Fibroblast of lung (primary cell): ENCODE data around the gene PCDHGA11. TPM values are rescaled to one million over a fixed set of nuclear protein-coding genes. Genes with fewer than 3 reads are reported as not detected.
"Not testable (repeated sequence)": the region's sequence is repeated elsewhere in the genome, so short reads cannot be mapped to it uniquely, and the experiment has no call there.

ENCODE experiments used
- DNase-seq, 2 donors: peaks; one replicate each; pipeline versions ENCODE4 v3.0.0 to v3.0.0-alpha.2; 2010; ENCODE audit warnings: low read depth in 2 of 2
- H2AFZ ChIP-seq: 2 replicates; pipeline ENCODE4 v1.5.1; 2012; ENCODE audit warnings: low read length, control low read depth, inconsistent platforms
- H3K27ac ChIP-seq: 2 replicates; pipeline ENCODE4 v1.5.1; 2011; ENCODE audit warnings: low read length, control low read depth; ENCODE audit not compliant: insufficient read depth
- H3K27me3 ChIP-seq: 2 replicates; pipeline ENCODE4 v1.5.1; 2011; ENCODE audit warnings: mild to moderate bottlenecking, low read length; ENCODE audit not compliant: control insufficient read depth, insufficient read depth
- H3K36me3 ChIP-seq: 2 replicates; pipeline ENCODE4 v1.5.1; 2011; ENCODE audit warnings: low read length; ENCODE audit not compliant: control insufficient read depth, insufficient read depth
- H3K4me1 ChIP-seq: 2 replicates; pipeline ENCODE4 v1.5.1; 2011; ENCODE audit warnings: low read length; ENCODE audit not compliant: control insufficient read depth, insufficient read depth; ENCODE audit errors: extremely low read depth
- H3K4me2 ChIP-seq: 2 replicates; pipeline ENCODE4 v1.5.1; 2011; ENCODE audit warnings: low read length, control low read depth; ENCODE audit not compliant: insufficient read depth; ENCODE audit errors: extremely low read depth
- H3K4me3 ChIP-seq, 4 experiments: fragments of 200-600 bp in 1 of 4; sonication (generic) in 1 of 4; replicated peaks in 1 of 4; 2 replicates each; pipeline ENCODE4 v1.5.1; 2011 to 2016; ENCODE audit warnings: low read length in 4 of 4, low read depth in 3 of 4, mild to moderate bottlenecking in 3 of 4, control low read depth in 2 of 4, inconsistent platforms in 1 of 4, mixed read lengths in 1 of 4; ENCODE audit not compliant: insufficient read depth in 1 of 4; ENCODE audit errors: control extremely low read depth in 1 of 4
- H3K79me2 ChIP-seq: 2 replicates; pipeline ENCODE4 v1.5.1; 2012; ENCODE audit warnings: mild to moderate bottlenecking, low read length, inconsistent platforms; ENCODE audit not compliant: control insufficient read depth, insufficient read depth
- H3K9ac ChIP-seq: 2 replicates; pipeline ENCODE4 v1.5.1; 2011; ENCODE audit warnings: mild to moderate bottlenecking, low read length, control low read depth; ENCODE audit not compliant: insufficient read depth
- H3K9me3 ChIP-seq: 2 replicates; pipeline ENCODE4 v1.5.1; 2012; ENCODE audit warnings: low read depth, low read length; ENCODE audit not compliant: control insufficient read depth, insufficient read depth
- H4K20me1 ChIP-seq: 2 replicates; pipeline ENCODE4 v1.5.1; 2011; ENCODE audit warnings: low read length; ENCODE audit not compliant: control insufficient read depth, insufficient read depth; ENCODE audit errors: extremely low read depth
- EZH2 ChIP-seq: IDR thresholded peaks from 2 replicates; pipeline ENCODE4 v1.5.1; 2012; ENCODE audit warnings: low read length, control low read depth, mild to moderate bottlenecking; ENCODE audit errors: missing control alignments
- polyA plus RNA-seq, 2 donors: library from polyadenylated mRNA; depleted of rRNA in 1 of 2; stranded (reverse) in 1 of 2; unstranded in 1 of 2; fragments of >200 nt; gene quantifications; 2 replicates each; pipeline ENCODE4 v1.2.1, GENCODE V29; 2011 to 2012; ENCODE audit warnings: missing spikeins in 1 of 2
- total RNA-seq: library from RNA; depleted of rRNA; stranded (reverse); fragments of >200 nt; gene quantifications from 2 replicates; pipeline ENCODE4 v1.2.1, GENCODE V29; 2014
- TF ChIP-seq, protein P1 (sequence below), 2 donors: IDR thresholded peaks in 1 of 2; conservative IDR thresholded peaks in 1 of 2; 1 replicate in 1 of 2; 2 replicates in 1 of 2; pipeline ENCODE4 v1.5.1; 2011 to 2012; ENCODE audit warnings: low read length in 2 of 2, control low read depth in 1 of 2, inconsistent platforms in 1 of 2, low read depth in 1 of 2, mild to moderate bottlenecking in 1 of 2

Gene PCDHGA11
- total and polyA plus RNA-seq, 2 donors (not counting 1 experiment from before 2014, with no cell fraction given), result 4.7 to 8.6 TPM

DNA sequence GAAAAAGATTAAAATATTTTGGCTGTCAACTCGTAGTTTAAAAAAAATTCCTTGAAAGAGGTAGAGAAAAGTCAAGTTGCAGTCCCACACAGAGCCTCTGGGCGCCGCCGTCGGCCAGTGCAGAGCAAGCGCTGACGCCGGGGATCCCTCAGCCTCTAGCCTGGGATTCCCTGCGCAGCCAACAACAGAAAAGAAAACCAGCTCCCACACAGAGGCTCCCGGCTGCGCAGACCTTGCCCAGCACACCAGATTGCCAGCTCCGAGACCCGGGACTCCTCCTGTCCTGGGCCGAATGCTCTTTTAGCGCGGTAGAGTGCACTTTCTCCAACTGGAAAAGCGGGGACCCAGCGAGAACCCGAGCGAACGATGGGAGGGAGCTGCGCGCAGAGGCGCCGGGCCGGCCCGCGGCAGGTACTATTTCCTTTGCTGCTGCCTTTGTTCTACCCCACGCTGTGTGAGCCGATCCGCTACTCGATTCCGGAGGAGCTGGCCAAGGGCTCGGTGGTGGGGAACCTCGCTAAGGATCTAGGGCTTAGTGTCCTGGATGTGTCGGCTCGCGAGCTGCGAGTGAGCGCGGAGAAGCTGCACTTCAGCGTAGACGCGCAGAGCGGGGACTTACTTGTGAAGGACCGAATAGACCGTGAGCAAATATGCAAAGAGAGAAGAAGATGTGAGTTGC is 3.2 kb upstream of the PCDHGA11 start, which contains the start of gene PCDHGB7:
TSS of gene PCDHGB7 (plus strand) at position 184 of the 679 bp plus-strand sequence. CDS start at position 367, 183 bp downstream.
- H3K27ac ChIP-seq, result peak within 1 kb of the TSS; percentile 6
- not testable (repeated sequence) for H3K36me3 ChIP-seq

DNA sequence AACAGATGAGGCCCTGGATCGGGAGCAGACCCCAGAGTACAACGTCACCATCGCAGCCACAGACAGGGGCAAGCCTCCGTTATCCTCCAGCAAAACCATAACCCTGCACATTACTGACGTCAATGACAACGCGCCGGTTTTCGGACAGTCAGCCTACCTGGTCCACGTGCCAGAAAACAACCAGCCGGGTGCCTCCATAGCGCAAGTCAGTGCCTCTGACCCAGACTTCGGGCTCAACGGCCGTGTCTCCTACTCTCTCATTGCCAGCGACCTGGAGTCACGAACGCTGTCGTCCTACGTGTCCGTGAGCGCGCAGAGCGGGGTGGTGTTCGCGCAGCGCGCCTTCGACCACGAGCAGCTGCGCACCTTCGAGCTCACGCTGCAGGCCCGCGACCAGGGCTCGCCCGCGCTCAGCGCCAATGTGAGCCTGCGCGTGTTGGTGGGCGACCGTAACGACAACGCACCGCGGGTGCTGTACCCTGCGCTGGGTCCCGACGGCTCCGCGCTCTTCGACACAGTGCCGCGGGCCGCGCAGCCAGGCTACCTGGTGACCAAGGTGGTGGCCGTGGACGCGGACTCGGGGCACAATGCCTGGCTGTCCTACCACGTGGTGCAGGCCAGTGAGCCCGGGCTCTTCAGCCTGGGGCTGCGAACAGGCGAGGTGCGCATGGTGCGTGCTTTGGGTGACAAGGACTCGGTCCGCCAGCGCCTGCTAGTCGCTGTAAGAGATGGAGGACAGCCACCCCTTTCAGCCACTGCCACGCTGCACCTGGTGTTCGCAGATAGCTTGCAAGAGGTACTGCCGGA is 1.6 kb upstream of the PCDHGA11 start:
- no peak overlapping the region for H3K9ac ChIP-seq
- H4K20me1 ChIP-seq, result no peaks in the 10 kb centered on the region
- H2AFZ ChIP-seq, result no peak overlapping the region
- no peaks in the 10 kb centered on the region for H3K4me1 ChIP-seq
- DNase-seq, result no peak
- no peaks in the 10 kb centered on the region for H3K79me2 ChIP-seq
- no peak overlapping the region for H3K4me3 ChIP-seq
- peak overlapping the region; percentile 0 for H3K4me2 ChIP-seq
- TF ChIP-seq, protein P1, sequence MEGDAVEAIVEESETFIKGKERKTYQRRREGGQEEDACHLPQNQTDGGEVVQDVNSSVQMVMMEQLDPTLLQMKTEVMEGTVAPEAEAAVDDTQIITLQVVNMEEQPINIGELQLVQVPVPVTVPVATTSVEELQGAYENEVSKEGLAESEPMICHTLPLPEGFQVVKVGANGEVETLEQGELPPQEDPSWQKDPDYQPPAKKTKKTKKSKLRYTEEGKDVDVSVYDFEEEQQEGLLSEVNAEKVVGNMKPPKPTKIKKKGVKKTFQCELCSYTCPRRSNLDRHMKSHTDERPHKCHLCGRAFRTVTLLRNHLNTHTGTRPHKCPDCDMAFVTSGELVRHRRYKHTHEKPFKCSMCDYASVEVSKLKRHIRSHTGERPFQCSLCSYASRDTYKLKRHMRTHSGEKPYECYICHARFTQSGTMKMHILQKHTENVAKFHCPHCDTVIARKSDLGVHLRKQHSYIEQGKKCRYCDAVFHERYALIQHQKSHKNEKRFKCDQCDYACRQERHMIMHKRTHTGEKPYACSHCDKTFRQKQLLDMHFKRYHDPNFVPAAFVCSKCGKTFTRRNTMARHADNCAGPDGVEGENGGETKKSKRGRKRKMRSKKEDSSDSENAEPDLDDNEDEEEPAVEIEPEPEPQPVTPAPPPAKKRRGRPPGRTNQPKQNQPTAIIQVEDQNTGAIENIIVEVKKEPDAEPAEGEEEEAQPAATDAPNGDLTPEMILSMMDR (conservative IDR thresholded peaks at IDR 0.05 in 1 of 2, IDR thresholded peaks at IDR 0.05 in 1 of 2; ENCODE audit: low read depth in 1 of 2, low read length in 2 of 2), result no peak
- H3K36me3 ChIP-seq, result peaks cover 2% of the 10 kb centered on the region
- H3K9me3 ChIP-seq, result peaks cover 11% of the 10 kb centered on the region
- H3K27ac ChIP-seq, result no peak overlapping the region
- no peaks in the 10 kb centered on the region for H3K27me3 ChIP-seq

More for the DNA sequence above, 3.2 kb upstream of the PCDHGA11 start, which contains the start of gene PCDHGB7:
- not testable (repeated sequence) for H3K79me2 ChIP-seq, H3K27me3 ChIP-seq, H4K20me1 ChIP-seq, H3K4me1 ChIP-seq, H2AFZ ChIP-seq, H3K9me3 ChIP-seq
- H3K4me2 ChIP-seq, result peak within 1 kb of the TSS; percentile 60
- TF ChIP-seq, protein P1 (conservative IDR thresholded peaks at IDR 0.05 in 1 of 2, IDR thresholded peaks at IDR 0.05 in 1 of 2; ENCODE audit: low read depth in 1 of 2, low read length in 2 of 2), result peak; percentile 79
- peak within 1 kb of the TSS; percentile 32 to 60 (median 50) for H3K4me3 ChIP-seq
- DNase-seq, result peak; percentile 73 to 85
- peak within 1 kb of the TSS; percentile 20 for H3K9ac ChIP-seq

DNA sequence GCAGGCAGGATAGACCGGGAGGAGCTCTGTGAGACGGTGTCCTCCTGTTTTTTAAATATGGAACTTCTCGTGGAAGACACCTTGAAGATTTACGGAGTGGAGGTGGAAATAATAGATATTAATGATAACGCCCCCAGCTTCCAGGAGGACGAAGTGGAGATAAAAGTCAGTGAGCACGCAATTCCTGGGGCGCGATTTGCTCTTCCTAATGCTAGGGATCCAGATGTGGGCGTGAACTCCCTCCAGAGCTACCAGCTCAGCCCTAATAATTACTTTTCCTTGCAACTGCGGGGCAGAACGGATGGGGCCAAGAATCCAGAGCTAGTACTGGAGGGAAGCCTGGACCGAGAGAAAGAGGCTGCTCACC is 621 bp downstream of the PCDHGA11 start:
- H3K4me1 ChIP-seq, result no peaks in the 10 kb centered on the region
- peaks cover 11% of the 10 kb centered on the region for H3K9me3 ChIP-seq
- no peaks in the 10 kb centered on the region for H3K27me3 ChIP-seq
- peak overlapping the region; percentile 26 to 66 (median 50) for H3K4me3 ChIP-seq
- H3K4me2 ChIP-seq, result peak overlapping the region; percentile 42
- no peak overlapping the region for H3K9ac ChIP-seq
- H3K27ac ChIP-seq, result no peak overlapping the region
- H3K79me2 ChIP-seq, result no peaks in the 10 kb centered on the region
- no peaks in the 10 kb centered on the region for H4K20me1 ChIP-seq
- H2AFZ ChIP-seq, result no peak overlapping the region
- TF ChIP-seq EZH2, result no peak
- TF ChIP-seq, protein P1 (conservative IDR thresholded peaks at IDR 0.05 in 1 of 2, IDR thresholded peaks at IDR 0.05 in 1 of 2; ENCODE audit: low read depth in 1 of 2, low read length in 2 of 2), result no peak
- H3K36me3 ChIP-seq, result peaks cover 2% of the 10 kb centered on the region
- DNase-seq, result peak in 1 of 2 donors; percentile 34
